Fibroblast of skin of right biceps (primary cell): ENCODE results near the gene DLX1.
A peak's percentile ranks its signal among the peaks of the same experiment; 100 is the strongest.
"Not testable (repeated sequence)": the region's sequence is repeated elsewhere in the genome, so short reads cannot be mapped to it uniquely, and the experiment has no call there.

Source experiments
- DNase-seq: peaks from one replicate; pipeline ENCODE4 v3.0.0-alpha.2; 2013

DLX1 gene

GRCh38 chr2:172128484-172128883 is 43.2 kb downstream of the DLX1 start:
- no peak for DNase-seq

- DNase-seq = no peak
Observed at GRCh38 chr2:172129404-172129803, 44.1 kb downstream of the DLX1 start.

- DNase-seq = no peak
Observed at GRCh38 chr2:172131713-172132555, 46.6 kb downstream of the DLX1 start.

- DNase-seq = no peak
Observed at GRCh38 chr2:172134270-172134669, 49.0 kb downstream of the DLX1 start.

GRCh38 chr2:172135446-172135845 is 50.1 kb downstream of the DLX1 start:
- peak; percentile 11 for DNase-seq

- DNase-seq = no peak
Observed at GRCh38 chr2:172137109-172137508, 51.8 kb downstream of the DLX1 start.

- no peak for DNase-seq
Observed at GRCh38 chr2:172137943-172138342, 52.6 kb downstream of the DLX1 start.

- DNase-seq = not testable (repeated sequence)
Observed at GRCh38 chr2:172138727-172139126, 53.4 kb downstream of the DLX1 start.
